ENCODE measurements around the gene ZMYM4. TPM values are rescaled to one million over a fixed set of nuclear protein-coding genes. Genes with fewer than 3 reads are reported as not detected.
A peak's percentile ranks its signal among the peaks of the same experiment; 100 is the strongest.

ZMYM4 gene
- total RNA-seq, 1 experiment from 2014 or later: 16.5 TPM

DNA sequence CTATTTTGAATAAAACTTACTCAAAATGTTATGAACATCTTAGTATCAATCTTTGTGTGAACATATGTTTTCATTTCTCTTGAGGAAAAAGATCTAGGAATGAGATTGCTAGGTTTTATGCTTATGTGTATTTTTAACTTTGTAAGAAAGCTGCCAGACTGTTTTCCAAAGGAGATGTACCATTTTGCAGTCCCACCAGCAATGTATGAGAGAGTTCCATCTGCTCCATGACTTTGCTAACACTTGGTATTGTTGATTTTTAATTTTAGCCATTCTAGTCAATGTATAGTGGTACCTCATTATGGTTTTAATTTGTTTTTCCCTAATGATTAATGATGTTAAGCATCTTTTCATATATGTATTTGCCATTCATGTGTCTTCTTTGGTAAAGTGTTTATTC lies 132.5 kb downstream of the ZMYM4 start:
- no peak for DNase-seq (ENCODE audit: low spot score)

DNA sequence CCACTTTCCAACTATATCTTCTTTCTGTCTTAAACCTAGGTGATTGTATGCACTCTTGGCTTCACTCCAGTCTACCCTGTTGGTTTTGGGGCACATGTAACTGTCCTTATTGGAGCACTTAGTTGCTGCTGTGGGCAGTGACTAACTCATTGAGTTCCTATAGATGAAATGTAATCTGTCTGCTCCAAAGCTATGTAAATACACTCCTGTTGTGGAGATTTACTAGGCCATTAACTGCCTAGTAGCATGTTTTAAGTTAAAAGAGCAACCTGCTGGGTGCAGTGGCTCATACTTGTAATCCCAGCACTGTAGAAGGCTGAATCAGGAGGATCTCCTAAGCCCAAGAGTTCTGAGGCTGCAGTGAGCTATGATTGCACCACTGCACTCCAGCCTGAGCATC lies 137.6 kb downstream of the ZMYM4 start:
- no peak for DNase-seq (ENCODE audit: low spot score)

DNA sequence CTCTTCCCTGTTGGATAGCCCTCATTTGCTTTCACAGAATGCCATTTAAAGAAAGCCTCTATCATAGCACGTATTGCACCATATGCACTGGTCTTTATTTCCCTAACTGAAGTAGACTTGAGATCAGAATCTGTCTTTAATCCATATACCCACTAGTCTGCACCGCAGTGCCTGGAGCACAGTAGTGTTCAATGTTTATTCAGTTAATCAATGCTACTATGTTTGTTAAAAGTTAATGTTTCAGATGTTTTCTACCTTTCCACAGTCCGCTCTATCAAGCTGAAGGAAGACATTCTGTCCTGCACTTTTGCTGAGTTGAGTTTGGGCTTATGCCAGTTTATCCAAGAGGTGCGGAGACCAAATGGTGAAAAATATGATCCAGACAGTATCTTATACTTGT lies 139.2 kb downstream of the ZMYM4 start:
- no peak for DNase-seq (ENCODE audit: low spot score)

DNA sequence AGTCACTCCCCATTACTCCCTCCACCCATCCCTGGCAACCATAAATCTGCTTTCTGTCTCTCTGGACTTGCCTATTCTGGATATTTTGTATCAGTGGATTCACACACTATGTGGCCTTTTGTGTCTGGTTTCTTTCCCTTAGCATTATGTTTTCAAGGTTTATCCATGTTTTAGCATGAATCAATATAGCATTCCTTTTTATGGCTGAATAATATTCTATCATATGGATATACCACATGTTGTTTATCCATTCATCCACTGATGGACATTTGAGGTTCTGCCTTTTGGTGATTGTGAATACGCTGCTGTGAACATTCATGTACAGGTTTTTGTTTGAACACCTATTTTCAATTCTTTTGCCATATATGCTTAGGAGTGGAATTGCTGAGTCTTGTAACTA lies 140.4 kb downstream of the ZMYM4 start:
- DNase-seq (ENCODE audit: low spot score): no peak

DNA sequence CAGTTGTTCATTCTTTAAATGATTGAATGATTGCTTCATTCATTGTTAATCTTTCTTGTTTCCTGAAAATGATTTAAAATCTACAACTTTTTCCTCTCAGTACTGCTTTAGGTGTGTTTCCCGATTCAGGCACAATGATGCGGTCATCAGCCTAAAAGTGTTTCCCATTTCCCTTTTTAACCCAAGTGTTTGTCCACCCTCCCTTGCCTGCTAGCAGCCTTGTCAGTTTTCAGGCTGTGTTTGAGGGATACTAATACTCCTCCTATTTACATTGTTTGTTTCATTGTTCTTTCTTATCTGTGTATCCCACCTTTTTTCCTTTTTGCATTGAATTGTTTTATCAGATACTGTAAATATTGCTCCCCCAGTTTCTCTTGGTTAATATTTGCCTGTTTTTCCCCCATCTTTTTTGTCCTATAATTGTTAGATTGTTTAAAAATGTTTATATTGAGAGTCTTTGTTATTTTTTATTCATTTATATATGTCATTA lies 157.6 kb downstream of the ZMYM4 start:
- DNase-seq (ENCODE audit: low spot score): no peak

DNA sequence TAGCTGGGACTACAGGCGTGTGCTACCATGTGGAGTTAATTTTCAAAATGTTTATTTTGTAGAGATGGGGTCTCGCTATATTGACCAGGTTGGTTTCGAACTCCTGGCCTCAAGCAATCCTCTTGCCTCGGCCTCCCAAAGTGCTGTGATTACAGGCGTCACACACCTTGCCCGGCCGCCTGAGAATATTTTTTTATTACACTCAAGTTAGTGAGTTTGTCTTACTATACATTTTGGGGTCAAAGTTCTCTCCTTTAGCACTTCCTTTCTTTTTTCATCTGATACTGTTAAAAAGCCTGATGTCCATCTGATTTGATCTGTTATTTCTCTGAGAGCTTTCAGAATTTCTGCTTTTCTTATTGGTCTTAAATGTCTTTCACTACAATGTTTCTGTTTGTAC lies 159.9 kb downstream of the ZMYM4 start:
- no peak for DNase-seq (ENCODE audit: low spot score)

DNA sequence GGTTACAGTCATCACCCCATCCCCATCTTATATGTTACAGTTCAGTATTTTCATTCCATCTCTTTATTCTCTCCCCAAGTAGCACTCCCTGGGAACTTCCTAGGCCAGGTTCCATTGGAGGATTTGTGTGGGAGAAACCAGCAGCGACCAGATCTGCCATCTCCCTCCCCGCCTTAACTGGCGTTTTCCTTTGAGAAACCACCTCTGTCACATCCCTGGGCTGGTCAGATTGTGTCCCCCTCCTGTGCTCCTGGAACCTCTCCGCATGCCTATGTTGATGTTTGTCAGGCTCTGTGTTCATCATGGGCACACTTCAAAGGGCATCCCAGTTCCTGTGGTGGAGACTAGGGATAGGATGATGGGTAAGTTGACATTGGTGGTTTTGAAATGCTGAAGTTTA lies 162.3 kb downstream of the ZMYM4 start:
- DNase-seq (ENCODE audit: low spot score): no peak

DNA sequence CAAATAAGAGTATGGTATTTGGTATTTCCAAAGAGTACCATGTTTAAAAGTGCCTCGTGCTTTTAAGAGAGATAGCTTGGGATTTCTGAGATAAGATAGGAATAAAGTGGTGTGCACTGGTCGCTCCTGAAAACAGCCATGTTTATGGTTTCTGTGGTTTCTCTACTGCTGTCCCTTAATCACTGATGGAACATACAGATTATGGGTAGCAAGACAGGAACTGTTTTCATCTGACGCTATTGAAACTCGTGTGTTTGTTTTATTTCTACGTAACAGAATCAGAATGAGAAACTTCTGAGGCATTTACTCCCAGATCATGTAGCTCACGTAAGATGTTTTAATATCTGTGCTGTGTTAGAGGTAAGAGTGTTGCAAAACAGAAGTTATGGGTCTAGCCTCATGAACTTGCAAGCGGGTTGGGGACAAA lies 162.7 kb downstream of the ZMYM4 start:
- no peak for DNase-seq (ENCODE audit: low spot score)

DNA sequence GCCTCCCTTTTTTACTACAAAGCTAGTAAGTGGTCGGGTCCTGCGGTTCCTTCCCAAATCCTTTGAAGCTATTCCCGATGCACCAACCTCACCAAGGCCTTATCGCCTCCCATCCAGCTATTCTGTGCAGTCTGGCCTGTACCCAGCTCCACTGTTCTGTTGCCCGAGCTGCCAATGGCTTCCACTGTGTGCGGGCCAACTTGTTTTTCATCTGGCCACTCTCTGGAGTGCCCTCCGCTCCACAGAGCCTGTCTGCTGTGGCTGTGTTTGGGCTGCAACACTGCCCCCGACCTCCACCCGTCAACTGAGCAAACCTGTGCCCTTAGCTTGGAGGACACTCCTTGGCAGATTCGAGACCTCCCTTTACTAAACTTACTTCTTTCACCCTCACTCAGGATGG lies 163.7 kb downstream of the ZMYM4 start:
- no peak for DNase-seq (ENCODE audit: low spot score)

DNA sequence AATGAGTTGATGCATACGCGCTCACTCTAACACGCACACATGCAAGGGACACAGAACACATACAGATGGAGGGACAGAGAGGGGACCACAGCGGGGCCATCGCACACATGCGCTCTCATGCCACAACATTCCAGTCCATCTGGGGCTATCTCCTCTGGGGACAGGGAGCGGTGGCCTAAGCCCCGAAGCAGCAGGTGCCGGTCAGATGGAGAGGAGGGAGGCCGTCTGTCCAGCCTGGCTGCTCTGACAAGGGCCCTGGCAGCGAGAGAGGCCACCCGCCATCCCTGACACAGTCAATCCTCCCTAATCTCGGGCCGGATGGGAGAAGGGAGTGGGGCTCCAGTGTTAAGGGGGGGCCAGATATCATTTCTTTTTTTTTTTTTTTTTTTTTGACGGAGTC lies 165.2 kb downstream of the ZMYM4 start:
- DNase-seq (ENCODE audit: low spot score): no peak

DNA sequence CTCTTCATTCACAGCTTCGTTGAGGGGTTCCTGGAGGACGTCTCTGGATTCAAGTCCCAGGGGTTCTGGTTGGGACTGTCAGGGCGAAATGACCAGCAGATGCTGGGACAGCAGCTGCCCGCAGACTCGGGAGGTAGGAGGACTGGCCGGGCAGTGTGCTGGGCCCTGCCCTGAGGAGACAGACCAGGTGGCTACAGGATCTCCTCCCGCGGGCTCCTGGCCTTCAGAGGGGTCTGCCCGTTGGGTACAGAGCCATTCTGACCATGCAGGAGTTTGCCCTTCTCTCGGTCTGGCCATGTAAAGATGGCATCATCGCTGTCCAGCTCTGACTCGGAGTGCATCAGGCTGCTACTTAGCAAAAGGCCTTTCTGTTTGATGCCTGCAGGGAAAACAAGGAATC lies 166.2 kb downstream of the ZMYM4 start:
- DNase-seq (ENCODE audit: low spot score): no peak

DNA sequence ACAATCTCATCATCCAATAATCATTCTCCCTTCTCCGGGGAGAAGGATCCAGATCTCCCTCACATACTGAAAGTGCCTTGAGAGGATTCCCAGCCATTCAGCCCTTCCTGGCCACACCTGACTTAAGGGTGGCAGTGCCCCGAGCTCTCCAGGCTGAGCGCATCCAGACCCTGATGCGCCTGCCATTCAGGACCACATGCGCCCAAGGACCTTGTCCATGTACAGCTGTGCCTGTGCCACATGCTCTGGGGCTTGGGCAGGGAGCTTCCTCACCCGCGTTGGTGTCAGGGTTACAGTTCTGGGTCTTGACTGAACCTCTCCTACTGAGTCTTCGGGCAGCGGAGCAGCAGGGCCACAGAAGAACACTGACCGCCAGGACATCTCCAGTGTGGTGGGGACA lies 167.6 kb downstream of the ZMYM4 start:
- DNase-seq (ENCODE audit: low spot score): no peak

DNA sequence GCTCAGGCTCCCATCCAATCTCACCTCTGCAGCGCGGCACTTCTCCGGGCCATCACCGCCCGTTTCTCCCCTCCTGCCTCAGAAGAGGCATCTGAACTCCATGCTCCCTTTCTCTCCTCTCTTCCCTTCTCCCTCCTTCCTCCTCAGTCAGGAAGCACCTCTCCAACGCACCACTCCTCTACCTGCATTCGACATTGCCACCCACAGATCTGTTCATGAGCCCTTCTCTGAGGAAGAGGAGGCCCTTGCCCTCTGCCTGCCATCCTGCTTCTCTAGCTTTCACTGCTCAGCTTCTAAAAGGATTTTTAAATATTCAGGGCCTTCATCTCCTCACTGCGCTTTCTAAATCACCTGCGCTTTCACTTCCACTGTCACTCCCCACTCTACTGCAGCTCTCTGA lies 168.7 kb downstream of the ZMYM4 start:
- no peak for DNase-seq (ENCODE audit: low spot score)

DNA sequence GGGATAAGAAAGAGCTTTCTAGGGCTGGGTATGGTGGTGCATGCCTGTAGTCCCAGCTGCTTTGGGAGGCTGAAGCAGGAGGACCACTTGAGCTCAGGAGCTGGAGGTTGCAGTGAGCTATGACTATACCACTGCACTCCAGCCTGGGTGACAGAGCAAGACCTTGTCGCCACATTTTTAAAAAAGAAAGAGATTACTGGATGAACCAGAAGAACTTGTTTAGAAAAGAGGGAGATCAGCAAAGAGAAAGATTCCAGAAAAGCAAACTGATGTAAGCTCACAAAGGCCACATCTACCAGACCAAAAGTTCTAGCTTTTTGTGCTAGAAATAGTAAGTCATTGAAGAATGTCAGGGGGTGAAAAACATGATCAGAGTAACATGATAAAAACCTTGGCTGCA lies 171.1 kb downstream of the ZMYM4 start:
- no peak for DNase-seq (ENCODE audit: low spot score)

DNA sequence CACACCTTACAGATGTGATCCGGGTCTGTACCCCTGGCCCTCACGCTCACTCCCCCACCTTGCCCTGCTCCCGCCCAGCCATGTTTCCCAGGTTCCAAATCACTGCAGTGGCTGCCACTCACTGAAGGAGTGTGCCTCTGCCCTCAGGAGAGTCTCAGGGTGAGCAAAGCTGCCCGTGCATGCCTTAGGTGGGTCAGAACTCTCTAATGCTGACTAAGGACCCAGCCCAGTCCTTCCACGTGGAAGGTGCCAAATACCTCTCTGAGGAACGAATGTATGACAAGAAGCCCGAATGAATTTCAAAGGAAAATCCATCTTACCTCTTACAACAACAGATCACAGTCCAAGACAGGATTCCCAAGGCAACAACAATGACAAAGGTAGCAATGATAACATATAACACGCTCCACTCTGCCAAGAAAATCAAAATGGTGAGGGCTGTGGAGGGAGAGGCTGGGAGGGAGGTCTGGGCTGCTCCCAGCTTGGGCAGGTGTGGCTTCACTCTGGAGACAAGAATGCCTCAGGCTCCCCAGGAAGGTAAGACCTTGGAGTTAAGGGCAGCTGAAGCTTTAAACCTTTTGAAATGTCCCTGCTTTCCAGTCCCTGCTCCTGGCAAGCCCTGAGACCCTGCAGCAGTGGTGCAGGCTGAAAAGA lies 173.5 kb downstream of the ZMYM4 start:
- no peak for DNase-seq (ENCODE audit: low spot score)

DNA sequence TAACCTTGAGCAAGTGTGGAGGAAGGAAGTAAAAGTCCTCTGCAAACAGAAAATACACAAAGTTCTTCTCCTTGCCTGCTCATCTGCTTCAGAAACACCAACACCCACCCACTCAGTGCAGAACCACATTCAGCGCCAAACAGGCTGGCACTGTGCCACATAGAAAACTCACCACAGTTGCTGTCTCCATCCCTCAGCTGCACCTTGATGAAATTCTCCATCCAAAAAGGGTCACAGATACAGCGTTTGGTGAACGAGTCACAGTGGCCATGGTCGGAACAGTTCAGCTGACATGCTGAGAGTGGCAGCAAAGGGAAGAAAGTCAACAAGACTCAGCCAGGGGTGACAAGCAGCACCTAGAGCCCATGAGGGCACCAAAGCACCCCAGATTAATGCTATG lies 174.2 kb downstream of the ZMYM4 start:
- no peak for DNase-seq (ENCODE audit: low spot score)

DNA sequence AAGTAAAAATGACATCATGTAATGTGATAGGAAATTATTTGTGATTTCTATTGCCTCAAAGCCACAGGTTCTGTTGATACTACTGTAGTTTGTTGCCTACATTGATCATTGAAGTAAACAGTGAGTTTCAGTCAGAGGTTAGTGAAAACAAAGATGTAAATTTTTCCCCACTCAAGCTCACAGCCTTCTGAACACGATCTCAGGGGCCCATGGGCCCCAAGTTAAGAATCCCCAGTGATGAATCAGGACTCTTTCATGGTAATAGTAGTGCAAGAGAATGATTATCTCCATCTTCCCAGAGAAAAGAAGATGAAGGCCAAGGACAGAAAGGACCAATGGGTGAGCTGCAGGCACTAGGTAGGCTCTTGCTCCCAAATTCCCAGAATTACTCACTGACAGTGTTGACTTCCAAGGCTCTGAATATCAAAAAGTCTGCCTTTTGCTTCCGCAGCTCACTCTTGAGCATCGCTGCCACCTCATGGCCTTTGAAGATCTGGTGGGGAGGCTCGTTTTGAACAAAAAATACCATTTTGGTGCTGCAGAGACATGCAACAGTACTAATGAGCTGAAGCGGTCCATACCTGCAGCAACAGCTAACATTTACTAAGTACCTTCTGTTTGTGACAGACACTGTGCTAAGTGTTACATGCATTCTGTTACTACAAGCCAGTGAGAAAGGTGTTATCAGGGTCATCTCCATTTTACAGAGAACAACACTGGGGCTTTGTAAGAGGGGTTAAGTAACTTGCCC lies 175.4 kb downstream of the ZMYM4 start:
- DNase-seq (ENCODE audit: low spot score): no peak

DNA sequence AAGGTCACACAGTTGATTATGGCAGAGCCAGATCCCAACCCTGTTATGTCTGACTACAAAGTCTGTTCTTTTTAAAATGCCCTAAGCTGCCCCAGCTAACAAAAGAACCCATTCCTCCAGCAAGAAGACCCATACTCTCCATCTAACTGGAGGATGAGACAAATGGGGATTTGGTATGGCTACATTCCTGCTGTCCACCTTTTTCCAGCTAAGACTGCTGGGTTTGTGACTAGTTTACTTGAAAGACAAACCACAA lies 175.9 kb downstream of the ZMYM4 start:
- no peak for DNase-seq (ENCODE audit: low spot score)

DNA sequence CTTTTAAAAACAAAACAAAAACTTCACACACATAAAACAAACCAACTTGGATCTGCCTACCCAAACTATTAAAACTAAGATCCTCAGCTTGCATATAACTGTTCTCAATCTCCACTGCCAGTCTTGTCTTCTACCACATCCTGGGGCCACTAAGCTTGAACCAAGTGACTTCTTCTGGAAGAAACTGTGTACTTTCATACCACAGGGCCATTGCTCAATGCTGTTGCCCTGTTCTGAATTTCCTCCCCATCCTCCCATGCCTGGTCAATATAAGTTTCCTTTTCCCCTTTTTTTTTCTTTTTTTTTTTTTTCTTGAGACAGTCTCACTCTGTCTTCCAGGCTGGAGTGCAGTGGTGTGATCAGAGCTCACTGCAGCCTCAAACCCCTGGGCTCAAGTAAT lies 178.8 kb downstream of the ZMYM4 start:
- no peak for DNase-seq (ENCODE audit: low spot score)

DNA sequence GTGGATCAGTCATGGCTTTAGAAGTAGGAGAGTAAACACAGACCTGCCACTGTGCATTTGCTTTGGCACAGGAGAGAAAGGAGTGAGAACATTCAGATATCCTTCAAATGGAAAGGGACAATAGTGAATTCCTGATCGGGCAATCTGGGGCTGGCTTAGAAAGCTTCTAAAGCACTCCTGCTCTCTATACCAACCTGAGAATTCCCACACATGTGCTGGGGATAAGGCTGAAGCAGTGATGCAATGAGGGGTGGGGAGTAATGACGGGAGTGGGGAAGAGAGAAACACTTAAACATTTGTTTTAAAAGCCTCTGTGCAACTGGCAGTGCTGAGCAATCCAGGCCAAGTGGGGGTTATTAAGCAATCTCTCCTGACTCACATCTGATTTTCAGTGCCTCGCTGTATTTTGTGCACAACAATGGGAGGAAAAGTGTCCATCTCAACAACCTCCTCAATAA lies 179.9 kb downstream of the ZMYM4 start:
- no peak for DNase-seq (ENCODE audit: low spot score)

DNA sequence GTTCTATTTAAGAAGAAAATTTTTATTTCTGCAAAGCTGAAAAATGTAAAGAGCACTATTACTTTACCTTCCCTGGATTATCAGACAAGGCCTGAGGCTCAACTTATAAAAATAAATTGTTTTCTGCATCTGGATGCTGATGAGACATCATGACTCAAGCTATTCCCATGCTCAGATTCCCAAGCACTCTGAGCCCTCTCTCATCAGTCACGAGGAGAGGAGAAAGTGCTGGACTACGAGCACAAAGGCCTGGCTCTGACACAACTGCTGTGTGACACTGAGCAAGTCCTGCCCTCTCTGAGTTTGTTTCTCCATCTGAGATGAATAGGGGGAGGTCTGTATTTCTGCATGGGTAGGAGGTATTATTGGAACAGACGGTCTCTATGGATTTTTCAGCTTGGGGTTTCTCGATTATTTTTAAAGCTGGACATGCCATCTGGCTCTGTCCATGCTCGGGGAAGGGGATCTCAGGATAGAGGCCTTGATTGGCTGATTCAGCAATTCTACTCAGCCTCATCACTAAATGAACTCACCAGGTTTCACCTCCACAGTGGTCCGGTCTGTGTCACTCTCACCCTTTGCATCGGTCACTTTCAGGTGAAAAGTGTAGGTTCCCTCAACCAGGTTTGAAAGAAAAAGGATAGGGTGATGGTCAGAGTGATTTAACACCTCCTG lies 181.0 kb downstream of the ZMYM4 start:
- no peak for DNase-seq (ENCODE audit: low spot score)

DNA sequence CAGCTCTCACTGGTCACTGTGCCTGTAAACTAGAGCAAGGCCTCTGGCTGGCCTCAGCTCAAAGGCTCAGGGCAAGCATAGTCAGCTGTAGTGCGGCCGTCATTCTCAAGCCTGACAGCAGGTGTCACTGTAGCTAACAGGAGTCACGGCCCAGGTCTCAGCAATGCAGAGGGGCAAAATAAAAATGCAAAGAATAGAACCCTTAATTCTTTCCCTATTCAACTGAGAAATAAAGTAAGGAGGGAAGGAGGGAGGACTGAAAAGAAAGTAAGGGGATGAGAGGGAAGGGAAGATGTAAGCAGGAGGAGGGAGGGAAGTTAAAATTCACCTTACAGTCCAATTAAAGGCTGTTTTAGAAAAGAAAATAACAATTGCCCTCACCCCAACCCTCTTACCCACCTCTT lies 182.6 kb downstream of the ZMYM4 start:
- DNase-seq (ENCODE audit: low spot score): peak; percentile 88

Data from HT-29 (cell line).